Activated T-helper 1 cell treated with anti-CD3 and anti-CD28 coated beads, Interleukin-12 subunit alpha, Interleukin-12 subunit beta, Interleukin-2, Interleukin-4 antibody, amounts not matched to agents 30 ng/mL and 10 ng/mL and 1 ng/mL, durations not matched to agents 14 hours and 24 hours and 36 hours (primary cell): ENCODE measurements around the gene SPOCK1. TPM values are rescaled to one million over a fixed set of nuclear protein-coding genes. Genes with fewer than 3 reads are reported as not detected.

ENCODE experiments used
- DNase-seq: peaks from one replicate; pipeline ENCODE4 v3.0.0; 2021; ENCODE audit warnings: low spot score
- H3K27ac Mint-ChIP-seq: one replicate; pipeline ENCODE4 v1.8.0; 2021; ENCODE audit warnings: mild to moderate bottlenecking, mixed read lengths
- H3K27me3 Mint-ChIP-seq: one replicate; pipeline ENCODE4 v1.8.0; 2022; ENCODE audit warnings: mild to moderate bottlenecking, moderate library complexity, mixed read lengths; ENCODE audit not compliant: insufficient read depth
- H3K36me3 Mint-ChIP-seq: one replicate; pipeline ENCODE4 v1.8.0; 2021; ENCODE audit warnings: low read depth, mixed read lengths
- H3K4me1 Mint-ChIP-seq: one replicate; pipeline ENCODE4 v1.8.0; 2021; ENCODE audit warnings: low read depth, mixed read lengths
- H3K4me3 Mint-ChIP-seq: one replicate; pipeline ENCODE4 v1.8.0; 2021; ENCODE audit warnings: mild to moderate bottlenecking, moderate library complexity, mixed read lengths
- H3K9me3 Mint-ChIP-seq: one replicate; pipeline ENCODE4 v1.8.0; 2021; ENCODE audit warnings: mixed read lengths
- intact Hi-C: fragments of 100-400 bp; cut with micrococcal nuclease; formaldehyde crosslinking; loops from one replicate; pipeline ENCODE4 v1.15.1; 2024
- total RNA-seq: library from RNA; stranded (reverse); gene quantifications from 2 replicates; pipeline ENCODE4 v1.2.3, GENCODE V29; 2022

SPOCK1 gene
- total RNA-seq, 1 donor from 2014 or later: not detected

DNA sequence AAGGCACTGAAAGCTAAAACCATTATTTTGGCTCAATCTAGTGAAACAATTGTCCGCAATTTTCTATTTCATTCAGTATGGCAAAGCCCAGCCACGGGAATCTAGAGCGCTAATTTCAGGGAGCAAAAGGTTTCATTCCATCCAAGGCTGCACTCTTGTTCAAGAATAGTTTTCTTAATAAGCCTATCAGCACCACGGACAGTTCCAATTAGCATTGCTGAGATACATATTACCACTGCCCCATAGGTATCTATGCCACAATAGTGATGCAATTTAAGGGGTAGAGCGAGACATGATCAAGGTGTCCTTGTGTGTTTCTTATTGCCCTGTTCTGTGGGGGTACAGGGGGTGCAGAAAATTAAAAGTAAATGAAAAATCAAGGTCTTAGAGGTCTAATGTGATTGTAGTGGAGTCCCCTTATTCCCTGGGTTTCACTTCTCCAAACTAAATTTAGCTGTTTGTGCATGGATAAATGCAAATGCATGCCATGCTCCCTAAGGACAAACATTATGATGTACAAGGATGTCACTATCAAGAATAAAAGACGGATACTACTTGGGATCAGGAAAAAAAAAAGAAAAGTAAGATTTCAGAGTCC, 45.5 kb downstream of the SPOCK1 start:
- H3K27ac Mint-ChIP-seq: no peak overlapping the region
- H3K27me3 Mint-ChIP-seq: no peaks in the 10 kb centered on the region
- no peak for DNase-seq
- no peak overlapping the region for H3K4me3 Mint-ChIP-seq
- intact Hi-C loops: no loop called here
- H3K36me3 Mint-ChIP-seq: no peaks in the 10 kb centered on the region
- no peaks in the 10 kb centered on the region for H3K4me1 Mint-ChIP-seq
- H3K9me3 Mint-ChIP-seq: no peaks in the 10 kb centered on the region

DNA sequence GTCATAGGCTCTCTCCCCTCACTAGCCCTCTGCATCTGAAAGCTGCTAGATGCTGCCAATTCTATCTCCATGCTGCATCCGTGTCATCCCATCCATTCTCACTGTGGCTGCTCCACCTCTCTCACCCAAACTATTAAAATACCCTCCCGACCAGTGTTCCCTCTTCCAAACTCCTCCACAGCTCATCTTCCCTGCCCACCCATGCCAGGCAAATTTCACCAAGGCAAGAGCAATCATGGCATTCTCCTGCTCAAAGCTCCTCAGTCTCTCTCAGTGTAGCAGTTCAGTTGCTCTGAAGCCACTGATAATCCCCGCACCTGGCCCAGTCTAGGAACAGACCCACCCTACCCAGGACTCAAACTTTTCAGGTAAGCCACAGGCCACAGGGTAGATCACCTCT, 48.4 kb downstream of the SPOCK1 start:
- intact Hi-C loops: no loop called here
- Mint-ChIP-seq H3K27ac (no peak overlapping the region), H3K9me3 (no peaks in the 10 kb centered on the region)

DNA sequence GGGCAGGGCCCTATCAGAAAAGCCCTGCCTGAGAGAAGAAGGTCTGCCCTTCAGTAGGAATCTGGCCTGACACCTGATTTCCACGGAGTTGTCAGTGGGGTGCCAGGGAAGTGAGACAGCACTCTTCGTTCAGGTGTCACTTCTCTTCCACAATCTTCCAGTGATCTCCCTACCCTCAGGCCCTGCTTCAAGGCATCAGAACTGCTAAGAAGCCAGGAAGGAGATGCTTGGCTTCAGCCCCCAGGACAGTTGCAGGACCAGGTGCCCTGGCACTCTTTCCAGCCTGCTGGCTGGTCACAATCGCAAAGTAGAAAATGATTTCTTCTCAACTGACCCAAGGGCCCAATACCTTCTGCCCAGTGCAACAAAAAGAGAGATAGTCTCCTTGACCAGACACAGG, 50.3 kb downstream of the SPOCK1 start:
- Mint-ChIP-seq H3K36me3 (no peaks in the 10 kb centered on the region), H3K27me3 (peaks cover 2% of the 10 kb centered on the region), H3K27ac (no peak overlapping the region), H3K9me3 (no peaks in the 10 kb centered on the region), H3K4me3 (no peak overlapping the region), H3K4me1 (no peaks in the 10 kb centered on the region)
- no peak for DNase-seq
- intact Hi-C loops: no loop called here

More for the DNA sequence above, 48.4 kb downstream of the SPOCK1 start:
- no peak overlapping the region for H3K4me3 Mint-ChIP-seq
- no peaks in the 10 kb centered on the region for H3K4me1 Mint-ChIP-seq
- H3K27me3 Mint-ChIP-seq: no peaks in the 10 kb centered on the region
- no peak for DNase-seq
- H3K36me3 Mint-ChIP-seq: no peaks in the 10 kb centered on the region

DNA sequence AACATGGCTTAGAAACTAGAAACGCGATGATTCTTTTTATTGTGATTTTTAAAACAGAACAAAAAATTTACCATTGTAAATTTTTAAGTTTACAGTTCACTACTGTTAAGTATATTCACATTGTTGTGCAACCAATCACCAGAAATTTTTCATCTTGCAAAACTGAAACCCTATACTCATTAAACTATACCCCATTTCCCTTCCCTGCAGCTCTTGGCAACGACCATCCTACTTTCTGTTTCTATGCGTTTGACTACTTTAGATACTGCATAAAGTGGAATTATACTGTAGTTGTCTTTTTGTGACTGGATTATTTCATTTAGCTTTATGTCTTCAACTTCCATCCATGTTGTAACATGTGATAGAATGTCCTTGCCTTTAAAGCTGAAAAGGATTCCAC, 52.5 kb downstream of the SPOCK1 start:
- Mint-ChIP-seq H3K27me3 (peaks cover 2% of the 10 kb centered on the region), H3K36me3 (no peaks in the 10 kb centered on the region), H3K9me3 (no peaks in the 10 kb centered on the region), H3K4me3 (no peak overlapping the region), H3K4me1 (no peaks in the 10 kb centered on the region), H3K27ac (no peak overlapping the region)
- intact Hi-C loops: no loop called here
- no peak for DNase-seq

DNA sequence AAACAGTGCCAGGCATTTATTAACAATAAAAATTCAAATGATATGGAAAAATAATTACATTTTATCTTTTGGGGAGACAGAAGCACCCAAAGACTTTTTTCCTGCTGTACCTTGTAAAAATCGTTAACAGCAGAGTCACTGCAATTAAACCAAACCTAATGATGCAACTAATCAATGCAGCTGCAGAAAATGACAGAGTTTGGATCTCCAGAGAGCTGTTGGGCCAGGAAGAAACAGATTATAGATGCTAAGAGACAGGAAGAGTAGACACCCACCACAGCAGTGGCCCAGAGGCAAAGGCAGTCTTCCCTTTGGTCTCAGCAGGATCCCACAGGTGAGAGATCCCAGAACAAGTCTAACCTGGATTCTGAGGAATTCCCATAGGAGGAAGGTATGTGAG, 53.0 kb downstream of the SPOCK1 start:
- no peak overlapping the region for H3K27ac Mint-ChIP-seq
- H3K9me3 Mint-ChIP-seq: no peaks in the 10 kb centered on the region
- intact Hi-C loops: no loop called here
- H3K4me3 Mint-ChIP-seq: no peak overlapping the region
- DNase-seq: no peak
- H3K27me3 Mint-ChIP-seq: peaks cover 2% of the 10 kb centered on the region
- H3K4me1 Mint-ChIP-seq: no peaks in the 10 kb centered on the region
- H3K36me3 Mint-ChIP-seq: no peaks in the 10 kb centered on the region

DNA sequence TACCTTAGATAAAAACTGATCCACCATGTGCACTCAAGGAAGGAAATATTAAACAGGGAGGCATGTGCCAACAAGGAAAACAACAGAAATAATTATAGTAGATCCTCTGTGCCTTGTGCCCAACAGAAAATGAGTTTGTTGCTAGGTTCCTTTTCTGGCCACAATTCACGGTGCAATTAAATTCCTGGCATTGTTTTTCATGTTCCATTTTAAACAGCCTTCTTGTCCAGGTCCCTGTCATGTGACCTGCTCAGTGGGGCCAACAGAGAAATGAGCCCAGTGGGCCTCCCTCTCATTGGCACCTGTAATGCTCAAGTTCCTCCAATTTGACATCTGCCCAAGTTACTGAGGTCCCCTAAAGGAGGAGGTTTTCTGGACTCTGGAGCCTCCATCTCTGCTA, 56.5 kb downstream of the SPOCK1 start:
- Mint-ChIP-seq H3K4me1 (no peaks in the 10 kb centered on the region), H3K4me3 (no peak overlapping the region), H3K27ac (no peak overlapping the region), H3K27me3 (peaks cover 2% of the 10 kb centered on the region), H3K36me3 (no peaks in the 10 kb centered on the region), H3K9me3 (no peaks in the 10 kb centered on the region)
- no peak for DNase-seq
- intact Hi-C loops: no loop called here

DNA sequence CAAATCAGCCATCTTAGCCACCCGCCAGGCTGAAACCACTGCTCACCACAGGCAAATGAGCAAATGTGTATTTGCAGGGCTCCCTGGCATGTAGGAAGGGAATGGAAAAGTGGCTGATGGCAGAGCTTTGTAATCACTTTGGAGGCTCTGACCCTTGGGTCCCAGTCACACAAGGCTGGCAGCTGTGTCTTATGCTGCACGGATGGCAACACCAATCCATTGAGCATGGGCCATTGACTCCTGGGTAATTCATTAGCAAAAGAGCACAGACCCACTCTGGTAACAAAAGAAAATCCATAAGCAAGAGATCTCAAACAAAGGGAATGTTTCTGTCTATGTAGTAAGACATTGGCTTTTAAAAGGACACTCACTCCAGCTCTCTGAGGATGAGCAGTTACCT, 57.6 kb downstream of the SPOCK1 start:
- Mint-ChIP-seq H3K4me3 (no peak overlapping the region), H3K9me3 (no peaks in the 10 kb centered on the region), H3K27me3 (peaks cover 2% of the 10 kb centered on the region), H3K27ac (no peak overlapping the region), H3K36me3 (no peaks in the 10 kb centered on the region), H3K4me1 (no peaks in the 10 kb centered on the region)
- intact Hi-C loops: no loop called here
- no peak for DNase-seq

DNA sequence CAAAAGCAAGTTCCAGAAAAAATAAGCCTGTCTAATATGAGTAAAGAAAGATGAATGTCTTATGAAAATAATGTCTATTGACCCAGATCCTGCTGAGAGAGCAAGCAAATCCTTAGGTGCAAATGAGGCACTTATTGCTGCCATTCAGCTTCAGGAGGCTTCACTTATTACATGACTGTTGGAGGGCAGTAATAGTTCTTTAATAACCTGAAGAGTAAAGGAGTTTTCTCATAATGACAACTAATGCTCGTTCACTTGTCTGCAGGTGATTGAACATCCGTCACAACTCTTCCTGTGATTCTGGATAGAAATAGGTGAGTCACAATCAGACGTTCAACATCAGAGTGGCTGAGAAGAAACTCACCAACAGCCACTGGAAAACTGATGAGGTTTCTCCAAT, 58.3 kb downstream of the SPOCK1 start:
- H3K4me3 Mint-ChIP-seq: no peak overlapping the region
- no peaks in the 10 kb centered on the region for H3K36me3 Mint-ChIP-seq
- H3K4me1 Mint-ChIP-seq: no peaks in the 10 kb centered on the region
- DNase-seq: no peak
- no peaks in the 10 kb centered on the region for H3K9me3 Mint-ChIP-seq
- no peak overlapping the region for H3K27ac Mint-ChIP-seq
- intact Hi-C loops: no loop called here
- peaks cover 2% of the 10 kb centered on the region for H3K27me3 Mint-ChIP-seq

DNA sequence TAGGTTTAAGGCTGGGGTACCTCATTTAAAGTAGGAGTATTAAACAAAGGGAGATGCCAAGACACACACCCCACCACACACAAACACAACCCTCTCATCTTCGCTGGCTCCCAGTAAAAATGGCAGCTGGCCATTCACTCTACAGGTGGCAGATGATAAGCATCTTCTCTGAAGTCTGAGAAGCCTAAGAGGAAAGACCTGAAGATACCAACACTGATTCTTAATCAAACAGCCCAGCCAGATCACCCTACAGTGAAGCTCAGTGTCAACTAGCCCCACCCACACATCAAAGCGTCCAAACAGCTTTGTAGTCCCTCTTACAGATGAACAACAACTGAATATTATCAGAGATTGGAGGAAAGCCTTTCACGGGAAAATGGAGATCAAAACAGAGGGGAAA, 59.5 kb downstream of the SPOCK1 start:
- DNase-seq: no peak
- Mint-ChIP-seq H3K36me3 (no peaks in the 10 kb centered on the region), H3K27ac (no peak overlapping the region), H3K4me3 (no peak overlapping the region), H3K9me3 (no peaks in the 10 kb centered on the region), H3K4me1 (no peaks in the 10 kb centered on the region), H3K27me3 (peaks cover 2% of the 10 kb centered on the region)
- intact Hi-C loops: no loop called here

DNA sequence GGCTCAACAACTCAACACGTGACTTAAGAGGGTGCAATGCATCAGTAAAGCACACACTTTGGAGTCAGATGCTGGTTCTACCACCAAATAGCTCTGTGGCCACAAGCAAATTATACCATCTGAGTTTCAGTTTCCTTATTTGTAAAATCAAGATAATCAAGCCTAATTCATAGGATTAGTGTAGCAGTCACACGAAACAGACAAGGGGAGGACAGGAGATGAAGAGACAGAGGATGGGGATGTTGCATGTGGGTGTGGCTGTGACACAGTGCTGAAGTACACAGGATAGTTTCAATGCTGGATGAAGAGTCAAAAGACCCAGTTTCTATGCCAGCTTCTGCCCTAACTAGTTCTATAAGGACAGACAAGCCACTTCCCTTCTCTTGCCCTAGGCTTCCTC, 60.2 kb downstream of the SPOCK1 start:
- Mint-ChIP-seq H3K9me3 (no peaks in the 10 kb centered on the region), H3K36me3 (no peaks in the 10 kb centered on the region), H3K27ac (no peak overlapping the region), H3K27me3 (peaks cover 2% of the 10 kb centered on the region), H3K4me1 (no peaks in the 10 kb centered on the region), H3K4me3 (no peak overlapping the region)
- DNase-seq: no peak
- intact Hi-C loops: no loop called here

DNA sequence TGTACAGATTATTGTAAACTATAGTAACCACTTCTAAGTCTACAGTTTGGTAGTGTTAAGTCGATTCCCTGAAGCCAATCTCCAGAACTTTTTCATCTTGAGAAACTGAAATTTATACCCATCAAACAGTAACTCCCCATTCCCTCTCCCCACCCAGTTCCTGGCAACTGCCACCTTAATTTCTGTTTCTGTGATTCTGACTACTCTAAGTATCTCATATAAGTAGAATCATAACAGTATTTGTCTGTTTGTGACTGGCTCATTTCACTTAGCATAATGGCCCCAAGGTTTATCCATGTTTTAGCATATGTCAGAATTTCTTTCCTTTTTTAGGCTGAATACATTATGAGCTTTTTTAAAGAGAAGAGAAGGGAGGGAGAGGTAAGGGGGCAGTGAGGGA, 61.4 kb downstream of the SPOCK1 start:
- DNase-seq: no peak
- intact Hi-C loops: no loop called here
- no peak overlapping the region for H3K27ac Mint-ChIP-seq
- H3K9me3 Mint-ChIP-seq: no peaks in the 10 kb centered on the region
- H3K4me3 Mint-ChIP-seq: no peak overlapping the region
- H3K27me3 Mint-ChIP-seq: peaks cover 2% of the 10 kb centered on the region
- no peaks in the 10 kb centered on the region for H3K4me1 Mint-ChIP-seq
- H3K36me3 Mint-ChIP-seq: no peaks in the 10 kb centered on the region

DNA sequence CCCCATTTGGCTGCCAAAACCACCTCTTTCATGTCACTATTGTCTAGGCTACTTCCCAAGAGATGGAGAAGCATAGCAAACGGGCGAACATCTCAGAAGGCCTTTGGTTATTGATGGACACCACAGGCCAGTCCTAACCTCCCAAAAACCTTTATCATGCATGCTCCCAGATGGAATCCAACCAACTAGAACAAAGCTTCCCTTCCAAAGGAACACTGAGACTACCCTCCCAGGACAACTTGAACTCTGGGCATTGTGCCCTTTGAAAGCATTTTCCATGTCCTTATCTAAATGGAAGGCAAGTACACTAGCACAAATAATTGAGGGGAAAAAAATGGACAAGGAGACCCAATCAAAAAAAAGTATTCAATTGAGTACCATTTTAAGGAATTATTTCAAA, 65.6 kb downstream of the SPOCK1 start:
- Mint-ChIP-seq H3K4me1 (no peaks in the 10 kb centered on the region), H3K27ac (no peak overlapping the region), H3K36me3 (no peaks in the 10 kb centered on the region), H3K9me3 (no peaks in the 10 kb centered on the region), H3K4me3 (no peak overlapping the region), H3K27me3 (peaks cover 2% of the 10 kb centered on the region)
- intact Hi-C loops: no loop called here
- no peak for DNase-seq

DNA sequence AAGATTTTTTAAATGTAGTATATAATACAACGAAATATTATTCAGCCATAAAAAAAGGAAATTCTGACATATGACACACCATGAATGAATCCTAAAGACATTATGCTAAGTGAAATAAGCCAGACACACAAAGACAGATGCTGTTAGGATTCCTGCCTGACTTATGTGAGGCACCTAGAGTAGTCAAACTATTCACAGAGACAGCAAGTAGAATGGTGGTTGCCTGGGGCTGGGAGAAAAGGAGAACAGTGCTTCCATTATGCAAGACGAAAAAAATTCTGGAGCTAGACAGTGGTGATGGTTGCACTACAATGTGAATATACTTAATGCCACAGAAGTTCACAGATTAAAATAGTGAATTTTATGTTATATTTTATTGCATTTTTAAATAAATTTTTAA, 66.8 kb downstream of the SPOCK1 start:
- no peaks in the 10 kb centered on the region for H3K9me3 Mint-ChIP-seq
- no peak for DNase-seq
- intact Hi-C loops: no loop called here
- no peak overlapping the region for H3K27ac Mint-ChIP-seq
- H3K27me3 Mint-ChIP-seq: peaks cover 2% of the 10 kb centered on the region
- H3K4me1 Mint-ChIP-seq: no peaks in the 10 kb centered on the region
- no peak overlapping the region for H3K4me3 Mint-ChIP-seq
- no peaks in the 10 kb centered on the region for H3K36me3 Mint-ChIP-seq

DNA sequence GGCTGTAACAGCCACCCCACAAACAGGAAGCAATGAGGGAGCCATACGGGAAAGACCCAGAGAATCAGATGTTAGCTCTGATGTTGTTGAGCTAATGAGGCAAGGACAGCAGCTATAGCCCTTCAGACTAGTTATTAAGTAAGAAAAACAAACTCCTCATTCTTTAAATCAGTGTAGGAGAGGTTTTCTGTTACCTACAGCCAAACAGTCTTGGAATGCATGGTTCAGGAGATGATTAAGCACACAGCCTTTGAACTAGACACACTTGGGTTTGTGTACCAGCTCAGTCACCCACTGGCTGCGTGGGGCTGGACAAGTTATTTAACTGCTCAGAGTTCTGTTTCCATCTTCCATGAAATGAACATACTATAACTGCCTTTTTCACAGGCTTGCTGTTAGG, 68.1 kb downstream of the SPOCK1 start:
- intact Hi-C loops: no loop called here
- H3K27me3 Mint-ChIP-seq: peaks cover 2% of the 10 kb centered on the region
- no peak overlapping the region for H3K4me3 Mint-ChIP-seq
- no peaks in the 10 kb centered on the region for H3K4me1 Mint-ChIP-seq
- H3K36me3 Mint-ChIP-seq: no peaks in the 10 kb centered on the region
- no peak for DNase-seq
- H3K27ac Mint-ChIP-seq: no peak overlapping the region
- H3K9me3 Mint-ChIP-seq: no peaks in the 10 kb centered on the region
